Cardiac muscle cell (in vitro differentiated cells and primary cell): ENCODE data around the gene NTRK2. TPM values are rescaled to one million over a fixed set of nuclear protein-coding genes. Genes with fewer than 3 reads are reported as not detected.

Source experiments
- DNase-seq, 2 donors: peaks; one replicate each; pipeline versions ENCODE4 v3.0.0 to v3.0.0-alpha.2; 2010 to 2017; ENCODE audit warnings: low read depth in 1 of 2, low spot score in 1 of 2
- H3K27ac ChIP-seq: fragments of 200-600 bp; sonication (generic); 2 replicates; pipeline ENCODE4 v1.5.1; 2016
- H3K27me3 ChIP-seq: fragments of 200-600 bp; sonication (generic); 2 replicates; pipeline ENCODE4 v1.6.0; 2016; ENCODE audit warnings: control low read depth
- H3K36me3 ChIP-seq: fragments of 200-600 bp; sonication (generic); 2 replicates; pipeline ENCODE4 v1.5.1; 2016; ENCODE audit warnings: control low read depth
- H3K4me1 ChIP-seq: fragments of 200-600 bp; sonication (generic); 2 replicates; pipeline ENCODE4 v1.8.1; 2017; ENCODE audit warnings: low read depth, mild to moderate bottlenecking, mixed run types
- H3K4me3 ChIP-seq: fragments of 200-600 bp; sonication (generic); 2 replicates; pipeline ENCODE4 v1.5.1; 2016; ENCODE audit warnings: mild to moderate bottlenecking
- H3K9me3 ChIP-seq: fragments of 200-600 bp; sonication (generic); 2 replicates; pipeline ENCODE4 v1.5.1; 2017; ENCODE audit warnings: low read depth, mild to moderate bottlenecking, control low read depth
- CTCF ChIP-seq: IDR thresholded peaks from 2 replicates; pipeline ENCODE4 v1.5.1; 2012; ENCODE audit warnings: low read depth, mild to moderate bottlenecking, low read length
- polyA plus RNA-seq: library from polyadenylated mRNA; unstranded; fragments of >200 nt; fragmentation: Nextera tagmentation; extraction: Ambion mirVana; gene quantifications from 2 replicates; pipeline ENCODE4 v1.2.1, GENCODE V29; 2016
- total RNA-seq: library from RNA; depleted of rRNA; stranded (reverse); fragments of >200 nt; gene quantifications from 2 replicates; pipeline ENCODE4 v1.2.3, GENCODE V29; 2016

The NTRK2 gene
- total and polyA plus RNA-seq, 2 experiments from 2014 or later, result 1.3 TPM

- DNase-seq, result no peak
- H3K27ac ChIP-seq, result no peak overlapping the region
- TF ChIP-seq CTCF, result no peak
- no peak overlapping the region for H3K4me3 ChIP-seq
- peaks cover 4% of the 10 kb centered on the region for H3K27me3 ChIP-seq
- no peaks in the 10 kb centered on the region for H3K36me3 ChIP-seq
- H3K4me1 ChIP-seq, result no peaks in the 10 kb centered on the region
- H3K9me3 ChIP-seq, result no peaks in the 10 kb centered on the region
Measured at GRCh38 chr9:84928419-84928818, 258.9 kb downstream of the NTRK2 start.

GRCh38 chr9:84929068-84929467 is 259.5 kb downstream of the NTRK2 start:
- no peaks in the 10 kb centered on the region for H3K4me1 ChIP-seq
- H3K27ac ChIP-seq, result no peak overlapping the region
- H3K36me3 ChIP-seq, result no peaks in the 10 kb centered on the region
- peaks cover 4% of the 10 kb centered on the region for H3K27me3 ChIP-seq
- no peak for DNase-seq
- no peak for TF ChIP-seq CTCF
- H3K9me3 ChIP-seq, result no peaks in the 10 kb centered on the region
- no peak overlapping the region for H3K4me3 ChIP-seq

- H3K27ac ChIP-seq, result no peak overlapping the region
- no peak overlapping the region for H3K4me3 ChIP-seq
- peak in 1 of 2 donors; percentile 6 for DNase-seq
- H3K9me3 ChIP-seq, result no peaks in the 10 kb centered on the region
- no peaks in the 10 kb centered on the region for H3K27me3 ChIP-seq
- no peaks in the 10 kb centered on the region for H3K36me3 ChIP-seq
- H3K4me1 ChIP-seq, result no peaks in the 10 kb centered on the region
- TF ChIP-seq CTCF, result peak; percentile 19
Measured at GRCh38 chr9:84932915-84933527, 263.5 kb downstream of the NTRK2 start.

- Histone ChIP-seq H3K27ac (no peak overlapping the region), H3K4me3 (no peak overlapping the region), H3K9me3 (no peaks in the 10 kb centered on the region), H3K36me3 (no peaks in the 10 kb centered on the region), H3K4me1 (no peaks in the 10 kb centered on the region), H3K27me3 (no peaks in the 10 kb centered on the region)
- TF ChIP-seq CTCF, result no peak
- no peak for DNase-seq
Measured at GRCh38 chr9:84935528-84936117, 266.1 kb downstream of the NTRK2 start.

GRCh38 chr9:84937180-84937579 is 267.7 kb downstream of the NTRK2 start:
- H3K4me1 ChIP-seq, result no peaks in the 10 kb centered on the region
- no peaks in the 10 kb centered on the region for H3K9me3 ChIP-seq
- no peaks in the 10 kb centered on the region for H3K36me3 ChIP-seq
- no peak overlapping the region for H3K27ac ChIP-seq
- no peak overlapping the region for H3K4me3 ChIP-seq
- DNase-seq, result no peak
- no peak for TF ChIP-seq CTCF
- no peaks in the 10 kb centered on the region for H3K27me3 ChIP-seq
